IMR-90 (cell line): Measurements from ENCODE around the gene SPPL2B. TPM values are rescaled to one million over a fixed set of nuclear protein-coding genes. Genes with fewer than 3 reads are reported as not detected.

ENCODE experiments used
- ATAC-seq: fragments of 200-7000 bp; cut with Tn5 transposase; 2 replicates; pipeline ENCODE4 v1.9.1; 2020; ENCODE audit warnings: low read depth, mild to moderate bottlenecking, moderate library complexity
- BruUV-seq: library from RNA; stranded (reverse); fragments of 400-500 nt; replicated peaks from 2 replicates; lab custom pipeline; 2021; lab: Mats Ljungman, UMichigan
- CTCF ChIA-PET: fragments of 300-600 bp; formaldehyde crosslinking; extraction: SDS; loops from one replicate; lab custom pipeline; 2021; ENCODE audit warnings: antibody characterized with exemption; lab: Yijun Ruan, JAX
- POLR2A ChIA-PET: fragments of 300-600 bp; sonication (Branson Sonifier 250); formaldehyde crosslinking; loops from one replicate; lab custom pipeline; 2022; ENCODE audit warnings: antibody characterized with exemption; ENCODE audit not compliant: unreplicated experiment; lab: Charles Lee
- DNase-seq: peaks from one replicate; pipeline ENCODE4 v3.0.0; 2013
- H2AFZ ChIP-seq: replicated peaks from 2 replicates; pipeline ENCODE3; 2013; ENCODE audit warnings: low read length, mild to moderate bottlenecking; ENCODE audit not compliant: poor library complexity
- H2AK5ac ChIP-seq: 2 replicates; pipeline ENCODE4 v1.6.1; 2013; ENCODE audit warnings: low read depth, low read length, inconsistent platforms
- H2AK9ac ChIP-seq: replicated peaks from 2 replicates; pipeline ENCODE3; 2013; ENCODE audit warnings: mild to moderate bottlenecking, low read depth, low read length, moderate library complexity; ENCODE audit not compliant: poor library complexity
- H2BK120ac ChIP-seq: 2 replicates; pipeline ENCODE4 v1.6.1; 2013; ENCODE audit warnings: low read depth, low read length, inconsistent platforms
- H2BK15ac ChIP-seq: 3 replicates; pipeline ENCODE4 v1.6.1; 2013; ENCODE audit warnings: low read depth, low read length, inconsistent platforms
- H2BK20ac ChIP-seq: 2 replicates; pipeline ENCODE4 v1.6.1; 2013; ENCODE audit warnings: low read depth, mild to moderate bottlenecking, inconsistent platforms, low read length, moderate library complexity
- H2BK5ac ChIP-seq: 2 replicates; pipeline ENCODE4 v1.6.1; 2013; ENCODE audit warnings: mild to moderate bottlenecking, low read depth, low read length, inconsistent platforms; ENCODE audit not compliant: poor library complexity, severe bottlenecking
- H3K14ac ChIP-seq: replicated peaks from 2 replicates; pipeline ENCODE4 v1.6.1; 2013; ENCODE audit warnings: low read depth, low read length, inconsistent platforms
- H3K18ac ChIP-seq: 2 replicates; pipeline ENCODE4 v1.6.1; 2013; ENCODE audit warnings: low read depth, low read length, control low read depth
- H3K23ac ChIP-seq: 2 replicates; pipeline ENCODE4 v1.6.1; 2013; ENCODE audit warnings: low read depth, low read length, inconsistent platforms
- H3K27ac ChIP-seq: 2 replicates; pipeline ENCODE4 v1.5.1; 2013; ENCODE audit warnings: mild to moderate bottlenecking, control low read depth, low read length; ENCODE audit not compliant: insufficient read depth
- H3K27me3 ChIP-seq: 2 replicates; pipeline ENCODE4 v1.6.1; 2013; ENCODE audit warnings: low read length; ENCODE audit not compliant: control insufficient read depth, insufficient read depth
- H3K36me3 ChIP-seq: 2 replicates; pipeline ENCODE4 v1.6.1; 2013; ENCODE audit warnings: low read length, mixed read lengths; ENCODE audit not compliant: control insufficient read depth, insufficient read depth
- H3K4ac ChIP-seq: 2 replicates; pipeline ENCODE4 v1.6.1; 2013; ENCODE audit warnings: low read depth, low read length, inconsistent platforms
- H3K4me1 ChIP-seq: 2 replicates; pipeline ENCODE4 v1.6.1; 2013; ENCODE audit warnings: low read length, mixed read lengths; ENCODE audit not compliant: control insufficient read depth, insufficient read depth
- H3K4me2 ChIP-seq: 2 replicates; pipeline ENCODE4 v1.6.1; 2013; ENCODE audit warnings: low read depth, mild to moderate bottlenecking, control low read depth, low read length, moderate library complexity
- H3K4me3 ChIP-seq: 2 replicates; pipeline ENCODE4 v1.5.1; 2013; ENCODE audit warnings: low read depth, mild to moderate bottlenecking, control low read depth, low read length, moderate library complexity; ENCODE audit not compliant: insufficient read depth
- H3K56ac ChIP-seq: 2 replicates; pipeline ENCODE4 v1.6.1; 2013; ENCODE audit warnings: low read length, inconsistent platforms; ENCODE audit not compliant: insufficient read depth; ENCODE audit errors: extremely low read depth
- H3K79me1 ChIP-seq, 2 experiments: 2 replicates each; pipeline ENCODE4 v1.6.1; 2013; ENCODE audit warnings: low read length in 2 of 2, inconsistent platforms in 1 of 2, low read depth in 1 of 2
- H3K9ac ChIP-seq: 2 replicates; pipeline ENCODE4 v1.6.1; 2013; ENCODE audit warnings: low read depth, low read length, control low read depth
- H3K9me1 ChIP-seq: 2 replicates; pipeline ENCODE4 v1.6.1; 2013; ENCODE audit warnings: low read length, inconsistent platforms; ENCODE audit not compliant: insufficient read depth
- H3K9me3 ChIP-seq: 2 replicates; pipeline ENCODE4 v1.6.1; 2013; ENCODE audit warnings: low read length; ENCODE audit not compliant: control insufficient read depth, insufficient read depth
- H4K20me1 ChIP-seq: 2 replicates; pipeline ENCODE4 v1.6.1; 2013; ENCODE audit warnings: low read length, inconsistent platforms; ENCODE audit not compliant: insufficient read depth
- H4K5ac ChIP-seq: 2 replicates; pipeline ENCODE4 v1.6.1; 2013; ENCODE audit warnings: mild to moderate bottlenecking, low read depth, low read length, control low read depth
- H4K8ac ChIP-seq, 2 experiments: 2 replicates each; pipeline ENCODE4 v1.6.1; 2013; ENCODE audit warnings: low read depth in 2 of 2, low read length in 2 of 2, control low read depth in 1 of 2, inconsistent platforms in 1 of 2
- H4K91ac ChIP-seq: 2 replicates; pipeline ENCODE4 v1.6.1; 2013; ENCODE audit warnings: low read depth, low read length, inconsistent platforms; ENCODE audit not compliant: insufficient read depth
- BHLHE40 ChIP-seq: fragments of 150-350 bp; IDR thresholded peaks from 2 replicates; pipeline ENCODE4 v1.6.1; 2016; ENCODE audit warnings: mild to moderate bottlenecking, low read depth, low read length
- CHD1 ChIP-seq: IDR thresholded peaks from 2 replicates; pipeline ENCODE4 v1.6.1; 2012; ENCODE audit warnings: low read depth, low read length, improper control_type of control experiment
- CTCF ChIP-seq: conservative IDR thresholded peaks from 2 replicates; pipeline ENCODE4 v1.5.1; 2012; ENCODE audit warnings: mild to moderate bottlenecking, low read depth, low read length, improper control_type of control experiment
- ELK1 ChIP-seq: fragments of 150-350 bp; IDR thresholded peaks from 2 replicates; pipeline ENCODE4 v1.6.1; 2016; ENCODE audit warnings: low read depth, mild to moderate bottlenecking, low read length, moderate library complexity, borderline replicate concordance
- FOS ChIP-seq: fragments of 150-350 bp; IDR thresholded peaks from 2 replicates; pipeline ENCODE4 v1.6.1; 2016; ENCODE audit warnings: low read depth, low read length
- MAFK ChIP-seq: IDR thresholded peaks from 2 replicates; pipeline ENCODE4 v1.6.1; 2012; ENCODE audit warnings: low read depth, low read length, improper control_type of control experiment
- MAZ ChIP-seq: IDR thresholded peaks from 2 replicates; pipeline ENCODE4 v1.6.1; 2012; ENCODE audit warnings: low read depth, mild to moderate bottlenecking, low read length, improper control_type of control experiment, moderate library complexity, borderline replicate concordance
- NFE2L2 ChIP-seq: fragments of 150-350 bp; IDR thresholded peaks from 2 replicates; pipeline ENCODE4 v1.6.1; 2016; ENCODE audit warnings: low read depth, mild to moderate bottlenecking, low read length
- POLR2A ChIP-seq: IDR thresholded peaks from 2 replicates; pipeline ENCODE4 v1.6.1; 2012; ENCODE audit warnings: mild to moderate bottlenecking, low read depth, low read length
- RAD21 ChIP-seq: IDR thresholded peaks from 2 replicates; pipeline ENCODE4 v1.6.1; 2012; ENCODE audit warnings: low read length, improper control_type of control experiment
- RCOR1 ChIP-seq: IDR thresholded peaks from 2 replicates; pipeline ENCODE4 v1.6.1; 2012; ENCODE audit warnings: mild to moderate bottlenecking, low read length, improper control_type of control experiment; ENCODE audit not compliant: insufficient replicate concordance
- RFX5 ChIP-seq: IDR thresholded peaks from 2 replicates; pipeline ENCODE4 v1.8.0; 2012; ENCODE audit warnings: low read depth, mild to moderate bottlenecking, low read length, moderate library complexity
- USF2 ChIP-seq: fragments of 150-350 bp; IDR thresholded peaks from 2 replicates; pipeline ENCODE4 v1.6.1; 2017; ENCODE audit warnings: mild to moderate bottlenecking, antibody characterized with exemption, low read length, low read depth
- WGBS, 2 experiments: methylation state at CpG; one replicate each; pipeline versions ENCODE4 v1.1.5 to v1.1.7; 2013; ENCODE audit warnings: missing lambda C conversion rate in 2 of 2; ENCODE audit not compliant: insufficient read length in 1 of 2; ENCODE audit errors: extremely low coverage in 2 of 2; 5-methylcytosine and 5-hydroxymethylcytosine counted together
- dilution Hi-C: fragments of 300-500 bp; cut with HindIII; formaldehyde crosslinking; loops from one replicate; pipeline ENCODE4 v1.14.3; 2018; ENCODE audit warnings: low sequenced_read_pairs; ENCODE audit not compliant: unreplicated experiment
- in situ Hi-C: fragments of 300-500 bp; cut with MboI; formaldehyde crosslinking; loops from 3 replicates; pipeline ENCODE4 v1.14.3; 2019; ENCODE audit warnings: low sequenced_read_pairs, inconsistent platforms, mixed read lengths
- intact Hi-C: fragments of 100-400 bp; cut with micrococcal nuclease; formaldehyde crosslinking; loops from 2 replicates; pipeline ENCODE4 v1.10.0; 2022
- polyA plus RNA-seq, 3 experiments: library from polyadenylated mRNA; depleted of rRNA; stranded (reverse); fragments of >200 nt; gene quantifications; 2 replicates each; pipeline ENCODE4 v1.2.3, GENCODE V29; 2012; ENCODE audit warnings: low replicate concordance in 1 of 3
- total RNA-seq: library from RNA; depleted of rRNA; stranded (reverse); fragments of >200 nt; gene quantifications from 2 replicates; pipeline ENCODE4 v1.2.3, GENCODE V29; 2012

The SPPL2B gene
- total and polyA plus RNA-seq, 2 of the 4 experiments (the other 2 are of a cell fraction): 3.4 to 45.7 TPM

DNA sequence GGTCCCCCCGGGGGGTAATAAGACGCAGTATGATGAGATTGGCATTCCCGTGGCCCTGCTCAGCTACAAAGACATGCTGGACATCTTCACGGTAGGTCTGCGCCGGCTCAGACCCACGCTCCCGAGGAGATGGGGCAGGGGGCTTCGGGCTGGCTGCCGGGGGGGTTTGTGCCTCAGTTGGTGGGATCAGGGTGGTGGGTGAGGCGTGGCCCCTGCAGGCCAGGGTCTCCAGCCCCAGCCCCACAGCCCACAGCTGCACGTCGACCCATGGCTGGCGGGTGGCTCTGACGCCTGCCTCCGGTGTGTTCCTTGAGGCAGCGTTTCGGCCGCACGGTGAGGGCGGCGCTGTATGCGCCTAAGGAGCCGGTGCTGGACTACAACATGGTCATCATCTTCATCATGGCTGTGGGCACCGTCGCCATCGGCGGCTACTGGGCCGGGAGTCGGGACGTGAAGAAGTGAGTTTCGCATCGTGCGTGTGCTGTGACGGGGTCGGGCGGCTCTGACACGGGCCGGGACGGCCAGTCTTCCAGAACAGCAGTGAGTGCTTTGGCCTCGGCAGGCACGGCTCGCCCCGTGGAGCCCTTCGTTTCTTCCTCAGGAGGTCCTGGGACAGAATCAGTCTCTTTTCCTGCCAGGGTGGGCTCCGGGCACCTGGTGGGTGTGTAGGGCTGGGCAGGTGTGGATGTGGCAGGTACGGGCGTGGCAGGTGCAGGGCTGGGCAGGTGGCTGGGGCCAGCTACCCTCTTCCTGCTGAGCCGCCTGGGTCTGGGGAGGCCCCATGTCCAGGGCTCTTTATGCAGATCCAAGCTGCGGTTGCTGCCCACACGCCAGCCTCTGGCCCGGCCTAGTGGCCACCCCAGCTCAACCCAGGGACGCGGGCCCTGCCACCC, 10.5 kb downstream of the SPPL2B start:
- ATAC-seq: no peak
- no peak for TF ChIP-seq ELK1
- no peak for TF ChIP-seq MAFK
- no peak for TF ChIP-seq RCOR1
- no peak for TF ChIP-seq CTCF
- no peak for TF ChIP-seq MAZ
- TF ChIP-seq CHD1: no peak
- TF ChIP-seq RFX5: no peak
- TF ChIP-seq POLR2A: no peak
- no peak for TF ChIP-seq RAD21
- no peak for TF ChIP-seq FOS
- no peak for TF ChIP-seq BHLHE40
- no peak for TF ChIP-seq USF2
- no peak for TF ChIP-seq NFE2L2
- in situ Hi-C loops (no loop called here), dilution Hi-C loops (no loop called here), intact Hi-C loops (no loop called here)
- no peak for DNase-seq
- Histone ChIP-seq H2AK5ac (no peak overlapping the region), H4K20me1 (peaks cover 16% of the 10 kb centered on the region), H4K91ac (no peak overlapping the region), H3K56ac (no peak overlapping the region), H2BK15ac (no peak overlapping the region), H2AFZ (no peak overlapping the region), H2BK5ac (no peak overlapping the region), H4K5ac (no peak overlapping the region), H2BK120ac (no peak overlapping the region), H2BK20ac (no peak overlapping the region), H3K4me1 (no peaks in the 10 kb centered on the region), H3K79me1 (peaks cover 20 to 33% of the 10 kb centered on the region in 2 experiments), H3K18ac (no peak overlapping the region), H3K14ac (no peak overlapping the region), H3K27me3 (no peaks in the 10 kb centered on the region), H3K4me2 (no peak overlapping the region), H3K36me3 (peaks cover 20% of the 10 kb centered on the region), H2AK9ac (no peak overlapping the region), H3K4ac (no peak overlapping the region), H3K9ac (no peak overlapping the region), H3K4me3 (no peak overlapping the region), H3K27ac (no peak overlapping the region), H3K23ac (no peak overlapping the region), H3K9me3 (no peaks in the 10 kb centered on the region), H4K8ac (no peak overlapping the region), H3K9me1 (peaks cover 13% of the 10 kb centered on the region)
- ChIA-PET POLR2A (no interaction called here), CTCF (no interaction called here)
- no TSS peak for BruUV-seq
- WGBS, 2 experiments: 94% methylated on average over 31 of the region's 54 CpGs; no CpG with 5 or more reads in 1 of the 2 experiments
